Stimulated activated CD8-positive, alpha-beta memory T cell treated with anti-CD3 and anti-CD28 coated beads, Interleukin-4, amount 100 ng/mL, for 48 hours (primary cell): ENCODE results near the gene PCNX3.
"Not testable (repeated sequence)": the region's sequence is repeated elsewhere in the genome, so short reads cannot be mapped to it uniquely, and the experiment has no call there.

Experiments used
- DNase-seq: peaks from one replicate; pipeline ENCODE4 v3.0.0-alpha.2; 2020

Gene PCNX3

DNA sequence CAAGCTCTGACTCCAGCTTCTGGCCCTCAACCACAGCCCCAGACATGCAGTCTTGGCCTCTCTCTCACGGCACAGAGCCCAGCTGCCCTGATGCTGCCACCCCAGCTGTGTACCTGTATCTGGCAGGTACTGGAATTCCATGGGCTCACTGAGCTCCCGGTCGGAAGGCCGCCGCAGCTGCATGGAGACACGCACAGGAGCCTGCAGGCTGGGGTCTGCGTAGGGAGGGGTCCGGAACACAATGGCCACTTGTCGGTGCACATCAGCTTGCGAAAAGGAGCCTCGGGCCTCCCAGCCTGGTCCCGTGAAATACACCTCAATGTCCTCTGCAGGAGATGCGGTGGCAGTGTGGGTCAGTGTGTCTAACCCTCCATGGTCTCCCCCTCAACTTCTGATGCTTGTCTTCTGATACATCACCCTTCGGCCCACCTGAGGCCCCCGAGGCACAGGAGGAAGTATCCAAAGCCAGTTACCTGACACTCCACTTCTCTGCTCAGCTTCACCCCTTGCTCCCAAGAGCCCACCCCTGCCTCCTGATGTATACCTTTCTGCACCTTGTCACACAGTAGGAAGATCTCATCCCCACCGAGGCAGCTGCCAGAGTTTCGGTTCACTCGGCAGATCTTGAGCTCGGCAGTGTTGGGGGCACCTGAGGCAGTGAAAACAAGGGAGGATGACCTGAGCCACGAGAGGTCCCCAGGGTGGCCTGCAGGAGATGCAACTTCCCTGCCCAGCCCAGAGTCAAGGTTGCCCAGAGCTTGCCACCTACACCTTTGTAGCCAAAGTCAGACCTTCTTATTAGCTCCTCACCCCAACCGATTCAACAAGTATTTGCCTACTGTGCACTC, 42.8 kb downstream of the PCNX3 start:
- no peak for DNase-seq

DNA sequence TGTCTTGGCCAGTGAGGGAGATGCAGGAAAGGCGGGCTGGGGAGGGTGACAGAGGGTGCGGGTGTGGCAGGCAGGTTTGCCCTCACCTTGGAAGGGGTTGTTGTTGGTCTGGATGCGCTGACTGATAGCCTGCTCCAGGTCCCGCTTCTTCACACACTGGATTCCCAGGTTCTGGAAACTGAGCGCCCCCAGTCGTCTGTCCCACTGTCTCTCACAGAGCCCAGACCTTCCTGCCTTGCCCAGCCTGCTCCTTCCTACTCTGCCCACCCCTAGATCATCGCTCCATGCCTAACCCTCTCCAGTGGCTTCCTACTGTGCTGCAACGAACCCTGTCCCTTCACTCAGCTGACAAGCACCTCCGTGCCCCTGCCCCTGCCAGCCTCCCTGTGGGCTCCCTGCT, 44.5 kb downstream of the PCNX3 start:
- no peak for DNase-seq

- not testable (repeated sequence) for DNase-seq
Observed at GRCh38 chr11:65660908-65661307, 45.3 kb downstream of the PCNX3 start.

- no peak for DNase-seq
Observed at GRCh38 chr11:65661599-65662246, 46.1 kb downstream of the PCNX3 start.

DNA sequence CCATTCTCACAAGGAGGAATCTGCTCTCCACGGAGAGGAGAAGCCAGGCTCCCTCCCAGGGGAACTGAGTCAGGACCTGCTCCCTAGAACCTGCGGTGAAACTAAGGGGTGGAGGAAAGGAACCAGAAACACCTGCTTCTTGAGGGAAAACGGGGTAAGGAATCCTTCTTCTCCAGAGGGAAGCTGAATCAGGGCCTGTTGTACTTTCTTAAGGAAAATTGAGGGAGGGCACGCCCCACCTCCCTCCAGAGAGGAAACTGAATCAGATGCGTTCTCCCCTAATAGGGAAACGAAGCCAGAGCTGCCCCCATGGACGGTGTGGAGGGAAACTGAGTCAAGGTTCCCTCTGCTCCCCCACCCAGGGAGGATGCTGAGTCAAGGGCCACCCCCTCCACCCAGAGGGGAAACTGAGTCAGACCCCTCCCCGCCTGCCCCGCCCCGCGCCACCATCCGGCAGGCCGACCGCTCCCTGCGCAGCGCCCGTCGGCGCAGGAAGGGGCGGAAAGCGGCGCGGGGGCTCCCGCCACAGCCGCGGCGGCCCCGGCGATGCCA, 46.7 kb downstream of the PCNX3 start:
- DNase-seq = no peak

DNA sequence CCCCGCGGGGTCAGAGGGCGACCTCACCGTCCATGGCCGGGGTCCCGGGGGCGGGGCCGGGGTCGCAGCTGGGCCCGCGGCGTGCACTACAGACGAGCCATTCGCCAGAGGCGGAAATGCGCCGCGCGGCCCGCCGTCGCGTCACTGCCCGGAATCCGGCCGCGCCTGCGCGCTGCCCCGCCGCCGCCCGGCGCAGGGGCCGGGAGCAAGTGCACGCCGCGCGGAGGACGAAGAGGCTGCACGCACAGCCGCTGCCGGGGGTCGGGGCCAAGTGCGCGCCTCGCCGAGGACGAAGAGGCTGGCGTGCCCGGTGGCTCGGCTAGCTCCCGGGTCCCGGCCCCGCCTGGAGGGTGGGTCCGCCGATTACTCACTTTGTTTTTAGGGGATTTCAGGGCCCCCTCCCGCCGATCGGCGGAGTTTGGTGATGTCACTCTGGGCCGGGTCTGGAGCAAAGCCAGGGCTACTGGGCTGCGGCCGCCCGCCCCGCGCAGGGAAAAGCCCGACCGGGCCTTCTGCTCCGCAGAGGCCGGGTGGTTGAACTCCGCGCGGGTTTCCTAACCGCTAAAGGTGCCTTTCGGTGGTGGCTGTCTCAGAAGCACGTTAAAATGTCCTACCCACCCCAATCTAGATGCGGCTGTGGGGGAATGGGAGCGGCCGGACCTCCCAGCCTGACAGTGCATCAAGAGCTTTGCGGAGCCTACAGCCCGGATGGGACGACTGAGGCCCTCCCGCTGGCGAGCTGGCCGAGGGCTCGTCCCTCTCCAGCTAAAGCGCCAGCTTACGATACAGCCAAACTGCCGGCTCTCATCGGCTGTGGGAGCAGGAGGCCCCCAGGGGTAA, 47.4 kb downstream of the PCNX3 start, which contains the start of gene RELA:
Gene RELA (minus strand): TSS at position 118 of the 840 bp plus-strand sequence. CDS start 84 bp downstream, at position 34.
- DNase-seq = peak; percentile 93

- DNase-seq = peak; percentile 76
Observed at GRCh38 chr11:65663639-65664200, 48.1 kb downstream of the PCNX3 start.

DNA sequence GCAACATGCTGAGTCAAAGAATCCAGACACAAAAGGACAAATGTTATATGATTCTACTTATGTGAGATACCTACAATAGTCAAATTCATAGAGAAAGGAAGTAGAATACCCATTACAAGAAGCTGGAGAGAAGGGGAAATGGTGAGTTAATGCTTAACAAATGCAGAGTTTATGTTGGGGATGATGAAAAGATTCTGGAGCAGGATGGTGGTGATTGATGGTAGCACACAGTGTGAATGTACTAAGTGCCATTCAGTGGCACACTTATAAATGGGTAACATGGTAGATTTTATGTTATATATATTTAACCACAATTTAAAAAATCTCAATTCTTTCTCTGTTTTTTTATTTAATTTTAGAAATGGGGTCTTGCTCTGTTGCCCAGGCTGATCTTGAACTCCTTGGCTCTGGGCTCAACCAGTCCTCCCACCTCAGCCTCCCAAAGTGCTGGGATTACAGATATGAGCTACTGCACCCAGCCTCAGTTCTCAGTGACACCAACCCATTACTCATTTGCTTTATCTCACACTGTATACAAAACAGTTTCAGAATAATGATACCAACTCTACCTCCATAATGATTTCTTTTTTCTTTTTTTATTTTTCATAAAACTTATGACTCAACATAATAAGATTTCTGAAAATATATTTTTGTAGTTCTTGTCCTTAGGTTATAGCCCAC, 56.7 kb downstream of the PCNX3 start:
- DNase-seq = no peak

DNA sequence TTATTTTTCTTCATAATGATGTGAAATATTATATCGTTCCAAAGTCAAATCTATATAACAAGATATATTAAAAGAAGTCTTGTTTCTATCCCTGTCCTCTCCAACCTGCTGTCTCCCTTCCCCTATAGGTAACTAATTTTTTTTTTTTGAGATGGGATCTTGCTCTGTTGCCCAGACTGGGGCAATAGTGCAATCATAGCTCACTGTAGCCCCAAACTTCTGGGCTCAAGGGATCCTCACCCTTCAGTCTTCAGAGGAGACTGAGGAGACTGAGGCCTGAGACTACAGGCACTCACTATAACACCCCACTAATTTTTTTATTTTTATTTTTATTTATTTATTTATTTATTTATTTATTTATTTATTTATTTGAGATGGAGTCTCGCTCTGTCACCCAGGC, 57.4 kb downstream of the PCNX3 start:
- no peak for DNase-seq

GRCh38 chr11:65680192-65680743, 64.7 kb downstream of the PCNX3 start:
- DNase-seq = no peak

DNA sequence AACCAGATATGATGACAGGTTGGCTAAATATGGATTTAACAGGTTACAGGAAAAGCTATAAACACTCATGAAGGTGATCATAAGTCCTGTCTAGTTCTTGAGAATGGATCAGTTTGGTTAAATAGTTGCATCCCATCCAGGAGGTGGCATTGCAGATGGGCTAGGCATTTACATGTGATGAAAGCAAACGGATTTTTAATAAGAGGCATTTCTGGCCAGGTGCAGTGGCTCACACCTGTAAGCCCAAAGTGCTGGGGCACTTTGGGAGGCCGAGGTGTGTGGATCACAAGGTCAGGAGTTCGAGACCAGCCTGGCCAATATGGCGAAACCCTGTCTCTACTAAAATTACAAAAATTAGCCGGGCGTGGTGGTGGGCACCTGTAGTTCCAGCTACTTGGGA, 67.9 kb downstream of the PCNX3 start:
- not testable (repeated sequence) for DNase-seq

- DNase-seq = no peak
Observed at GRCh38 chr11:65685981-65686380, 70.4 kb downstream of the PCNX3 start.
